ENCODE results near the gene PTPN6.

PTPN6 gene

GRCh38 chr12:6941782-6942181 lies 9.4 kb upstream of the PTPN6 start:
- peaks cover 9% of the 10 kb centered on the region for H3K79me2 ChIP-seq (ENCODE audit: control insufficient read depth, low read length)
- H3K36me3 ChIP-seq (ENCODE audit: control insufficient read depth, low read length): no peaks in the 10 kb centered on the region; the same call in 1 of the 2 replicates
- peaks cover 10% of the 10 kb centered on the region for H3F3A ChIP-seq (ENCODE audit: control insufficient read depth, insufficient read depth)
- peaks cover 47% of the 10 kb centered on the region for H3K4me1 ChIP-seq (ENCODE audit: control insufficient read depth, low read length)
- no peaks in the 10 kb centered on the region for H3K9me3 ChIP-seq (ENCODE audit: control insufficient read depth, insufficient read depth, low read length)
- no peaks in the 10 kb centered on the region for H3K27me3 ChIP-seq (ENCODE audit: control insufficient read depth, low read length)
- H3K27ac ChIP-seq (ENCODE audit: low read depth, low read length): no peak overlapping the region
- H3K4me2 ChIP-seq (ENCODE audit: low read length): no peak overlapping the region
- H3K9me2 ChIP-seq (replicated peaks; ENCODE audit: control insufficient read depth, low read length): no peaks in the 10 kb centered on the region
- no peak overlapping the region for H3K4me3 ChIP-seq (ENCODE audit: low read length)
- no peak for TF ChIP-seq CTCF (IDR thresholded peaks at IDR 0.05; ENCODE audit: low read depth, low read length, poor library complexity, severe bottlenecking)
- TF ChIP-seq EZH2phosphoT487 (IDR thresholded peaks at IDR 0.05; ENCODE audit: borderline replicate concordance, low read length): no peak
- no peaks in the 10 kb centered on the region for H4K20me1 ChIP-seq (ENCODE audit: control insufficient read depth, insufficient read depth, low read depth, low read length)

GRCh38 chr12:6942331-6942665 lies 8.9 kb upstream of the PTPN6 start:
- TF ChIP-seq CTCF (IDR thresholded peaks at IDR 0.05; ENCODE audit: low read depth, low read length, poor library complexity, severe bottlenecking): no peak
- TF ChIP-seq EZH2phosphoT487 (IDR thresholded peaks at IDR 0.05; ENCODE audit: borderline replicate concordance, low read length): no peak
- H3K4me2 ChIP-seq (ENCODE audit: low read length): no peak overlapping the region

GRCh38 chr12:6943389-6943721 lies 7.8 kb upstream of the PTPN6 start:
- no peaks in the 10 kb centered on the region for H3K79me2 ChIP-seq (ENCODE audit: control insufficient read depth, low read length)
- H3K27me3 ChIP-seq (ENCODE audit: control insufficient read depth, low read length): peaks cover 9% of the 10 kb centered on the region; the same call in 1 of the 2 replicates
- H3K4me1 ChIP-seq (ENCODE audit: control insufficient read depth, low read length): peaks cover 51% of the 10 kb centered on the region
- no peaks in the 10 kb centered on the region for H3K36me3 ChIP-seq (ENCODE audit: control insufficient read depth, low read length)
- no peaks in the 10 kb centered on the region for H4K20me1 ChIP-seq (ENCODE audit: control insufficient read depth, insufficient read depth, low read depth, low read length)
- no peaks in the 10 kb centered on the region for H3K9me3 ChIP-seq (ENCODE audit: control insufficient read depth, insufficient read depth, low read length)
- TF ChIP-seq CTCF (IDR thresholded peaks at IDR 0.05; ENCODE audit: low read depth, low read length, poor library complexity, severe bottlenecking) (no peak), EZH2phosphoT487 (IDR thresholded peaks at IDR 0.05; ENCODE audit: borderline replicate concordance, low read length) (no peak)
- peak overlapping the region; percentile 100 for H3K4me2 ChIP-seq (ENCODE audit: low read length)
- peak overlapping the region; percentile 80 for H3K27ac ChIP-seq (ENCODE audit: low read depth, low read length)
- H3F3A ChIP-seq (ENCODE audit: control insufficient read depth, insufficient read depth): peaks cover 13% of the 10 kb centered on the region
- no peaks in the 10 kb centered on the region for H3K9me2 ChIP-seq (replicated peaks; ENCODE audit: control insufficient read depth, low read length)
- peak overlapping the region; percentile 95 for H3K4me3 ChIP-seq (ENCODE audit: low read length)

More at GRCh38 chr12:6942331-6942665, 8.9 kb upstream of the PTPN6 start:
- H3K9me2 ChIP-seq (replicated peaks; ENCODE audit: control insufficient read depth, low read length): no peaks in the 10 kb centered on the region
- H3K9me3 ChIP-seq (ENCODE audit: control insufficient read depth, insufficient read depth, low read length): no peaks in the 10 kb centered on the region
- peaks cover 49% of the 10 kb centered on the region for H3K4me1 ChIP-seq (ENCODE audit: control insufficient read depth, low read length)
- no peak overlapping the region for H3K27ac ChIP-seq (ENCODE audit: low read depth, low read length)
- H3K36me3 ChIP-seq (ENCODE audit: control insufficient read depth, low read length): no peaks in the 10 kb centered on the region; the same call in 1 of the 2 replicates
- peaks cover 13% of the 10 kb centered on the region for H3F3A ChIP-seq (ENCODE audit: control insufficient read depth, insufficient read depth)
- no peaks in the 10 kb centered on the region for H4K20me1 ChIP-seq (ENCODE audit: control insufficient read depth, insufficient read depth, low read depth, low read length)
- H3K27me3 ChIP-seq (ENCODE audit: control insufficient read depth, low read length): no peaks in the 10 kb centered on the region
- H3K4me3 ChIP-seq (ENCODE audit: low read length): no peak overlapping the region
- H3K79me2 ChIP-seq (ENCODE audit: control insufficient read depth, low read length): peaks cover 4% of the 10 kb centered on the region

All from DOHH2 (cell line).